HepG2 (cell line): ENCODE results near the gene AGBL2. TPM values are rescaled to one million over a fixed set of nuclear protein-coding genes. Genes with fewer than 3 reads are reported as not detected.

Experiments used
- KLF15 ChIP-seq: sonication (generic); formaldehyde crosslinking; IDR thresholded peaks from 2 replicates; pipeline ENCODE4 v1.8.1; 2023; ENCODE audit warnings: borderline replicate concordance, mild to moderate bottlenecking, inconsistent platforms, missing genetic modification reagents, mixed read lengths
- MIER3 ChIP-seq: IDR thresholded peaks from 2 replicates; pipeline ENCODE4 v1.6.1; 2016; ENCODE audit warnings: missing compliant biosample characterization, borderline replicate concordance
- NR3C1 ChIP-seq: sonication (generic); formaldehyde crosslinking; IDR thresholded peaks from 2 replicates; pipeline ENCODE4 v1.4.0; 2020; ENCODE audit warnings: missing genetic modification reagents
- RBAK ChIP-seq: sonication (generic); formaldehyde crosslinking; IDR thresholded peaks from 2 replicates; pipeline ENCODE4 v1.5.1; 2020; ENCODE audit warnings: mild to moderate bottlenecking, missing genetic modification reagents
- RERE ChIP-seq: IDR thresholded peaks from 2 replicates; pipeline ENCODE4 v1.6.1; 2016; ENCODE audit warnings: low read depth, missing genetic modification reagents, missing compliant biosample characterization
- ZBTB4 ChIP-seq: sonication (generic); formaldehyde crosslinking; IDR thresholded peaks from 2 replicates; pipeline ENCODE4 v1.4.0; 2020; ENCODE audit warnings: missing genetic modification reagents, mild to moderate bottlenecking, borderline replicate concordance
- ZBTB7B ChIP-seq: sonication (generic); formaldehyde crosslinking; IDR thresholded peaks from 2 replicates; pipeline ENCODE4 v1.4.0; 2020; ENCODE audit warnings: missing genetic modification reagents
- ZMYM3 ChIP-seq: sonication (generic); formaldehyde crosslinking; IDR thresholded peaks from 2 replicates; pipeline ENCODE4 v1.5.1; 2020; ENCODE audit warnings: mild to moderate bottlenecking, missing genetic modification reagents
- ZNF292 ChIP-seq: sonication (generic); formaldehyde crosslinking; IDR thresholded peaks from 2 replicates; pipeline ENCODE4 v1.8.1; 2022; ENCODE audit warnings: mild to moderate bottlenecking, low read depth, missing genetic modification reagents, borderline replicate concordance
- ZNF350 ChIP-seq: sonication (generic); formaldehyde crosslinking; IDR thresholded peaks from 2 replicates; pipeline ENCODE4 v1.4.0; 2020; ENCODE audit warnings: mild to moderate bottlenecking, low read depth, missing genetic modification reagents, borderline replicate concordance
- ZNF574 ChIP-seq: sonication (generic); formaldehyde crosslinking; IDR thresholded peaks from 2 replicates; pipeline ENCODE4 v1.4.0; 2020; ENCODE audit warnings: missing genetic modification reagents
- ZNF777 ChIP-seq: sonication (generic); formaldehyde crosslinking; IDR thresholded peaks from 2 replicates; pipeline ENCODE4 v1.4.0; 2020; ENCODE audit warnings: missing genetic modification reagents
- polyA plus RNA-seq, 8 experiments: library from polyadenylated mRNA; depleted of rRNA in 3 of 8; stranded (reverse) in 7 of 8; unstranded in 1 of 8; fragments of >200 nt; fragmentation: Illumina TruSeq in 4 of 8; extraction: Trizol in 4 of 8; gene quantifications; 2 replicates each; pipeline versions ENCODE4 v1.2.1 to v1.2.3, GENCODE V29; 2011 to 2016; ENCODE audit warnings: low read depth in 4 of 8, missing spikeins in 1 of 8, mixed read lengths in 1 of 8; ENCODE audit not compliant: insufficient read depth in 1 of 8
- total RNA-seq, 5 experiments: library from RNA; depleted of rRNA; stranded (reverse); fragments of >200 nt; fragmentation: Illumina TruSeq; extraction: Trizol; gene quantifications; 2 replicates each; pipeline ENCODE4 v1.2.3, GENCODE V29; 2016; ENCODE audit warnings: low read depth in 1 of 5
- TF ChIP-seq, protein P1 (sequence below): IDR thresholded peaks from 2 replicates; pipeline ENCODE4 v1.6.1; 2016
- TF ChIP-seq, protein P2 (sequence below): sonication (generic); formaldehyde crosslinking; IDR thresholded peaks from 2 replicates; pipeline ENCODE4 v1.4.0; 2020; ENCODE audit warnings: missing genetic modification reagents

AGBL2 gene
- total and polyA plus RNA-seq, 2 of the 13 experiments (the other 11 are each of a cell fraction or from before 2014, with no cell fraction given): 1.6 to 5.7 TPM

GRCh38 chr11:47724041-47724729 lies 9.0 kb upstream of the AGBL2 start (continued):
- TF ChIP-seq, protein P1, sequence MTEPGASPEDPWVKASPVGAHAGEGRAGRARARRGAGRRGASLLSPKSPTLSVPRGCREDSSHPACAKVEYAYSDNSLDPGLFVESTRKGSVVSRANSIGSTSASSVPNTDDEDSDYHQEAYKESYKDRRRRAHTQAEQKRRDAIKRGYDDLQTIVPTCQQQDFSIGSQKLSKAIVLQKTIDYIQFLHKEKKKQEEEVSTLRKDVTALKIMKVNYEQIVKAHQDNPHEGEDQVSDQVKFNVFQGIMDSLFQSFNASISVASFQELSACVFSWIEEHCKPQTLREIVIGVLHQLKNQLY (CRISPR knock-in tag): peak; percentile 70
- TF ChIP-seq, protein P2, sequence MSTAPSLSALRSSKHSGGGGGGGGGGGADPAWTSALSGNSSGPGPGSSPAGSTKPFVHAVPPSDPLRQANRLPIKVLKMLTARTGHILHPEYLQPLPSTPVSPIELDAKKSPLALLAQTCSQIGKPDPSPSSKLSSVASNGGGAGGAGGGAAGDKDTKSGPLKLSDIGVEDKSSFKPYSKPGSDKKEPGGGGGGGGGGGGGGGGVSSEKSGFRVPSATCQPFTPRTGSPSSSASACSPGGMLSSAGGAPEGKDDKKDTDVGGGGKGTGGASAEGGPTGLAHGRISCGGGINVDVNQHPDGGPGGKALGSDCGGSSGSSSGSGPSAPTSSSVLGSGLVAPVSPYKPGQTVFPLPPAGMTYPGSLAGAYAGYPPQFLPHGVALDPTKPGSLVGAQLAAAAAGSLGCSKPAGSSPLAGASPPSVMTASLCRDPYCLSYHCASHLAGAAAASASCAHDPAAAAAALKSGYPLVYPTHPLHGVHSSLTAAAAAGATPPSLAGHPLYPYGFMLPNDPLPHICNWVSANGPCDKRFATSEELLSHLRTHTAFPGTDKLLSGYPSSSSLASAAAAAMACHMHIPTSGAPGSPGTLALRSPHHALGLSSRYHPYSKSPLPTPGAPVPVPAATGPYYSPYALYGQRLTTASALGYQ (CRISPR knock-in tag): peak; percentile 90
- TF ChIP-seq RERE (CRISPR knock-in tag): peak; percentile 70
- no peak for TF ChIP-seq NR3C1 (CRISPR knock-in tag)
- TF ChIP-seq ZNF574: peak; percentile 82
- TF ChIP-seq ZBTB4 (CRISPR knock-in tag): no peak
- peak; percentile 100 for TF ChIP-seq ZMYM3
- TF ChIP-seq RBAK (CRISPR knock-in tag): 0 out of 2 replicates have a peak, but pooled peaks have one; percentile 72
- TF ChIP-seq ZNF350: peak; percentile 84
- TF ChIP-seq ZNF777: no peak
- no peak for TF ChIP-seq KLF15 (CRISPR knock-in tag)
- TF ChIP-seq ZNF292: peak; percentile 81; the same call in 1 of the 2 replicates
- TF ChIP-seq ZBTB7B: peak; percentile 63; the same call in 1 of the 2 replicates
- TF ChIP-seq MIER3 (CRISPR knock-in tag): peak; percentile 78; the same call in 1 of the 2 replicates
